Chondrocyte (in vitro differentiated cells): ENCODE measurements around the gene WDR49. TPM values are rescaled to one million over a fixed set of nuclear protein-coding genes. Genes with fewer than 3 reads are reported as not detected.

ENCODE experiments used
- DNase-seq: peaks from one replicate; pipeline ENCODE4 v3.0.0; 2021; ENCODE audit warnings: mixed read lengths, low spot score
- H3K27ac Mint-ChIP-seq: one replicate; pipeline ENCODE4 v1.8.0; 2021; ENCODE audit warnings: mild to moderate bottlenecking, moderate library complexity, mixed read lengths; ENCODE audit not compliant: unreplicated experiment
- H3K27me3 Mint-ChIP-seq: 2 replicates; pipeline ENCODE4 v1.8.0; 2021; ENCODE audit warnings: low read depth, mixed read lengths
- H3K36me3 Mint-ChIP-seq: 2 replicates; pipeline ENCODE4 v1.8.0; 2021; ENCODE audit warnings: low read depth, mixed read lengths
- H3K4me1 Mint-ChIP-seq: 2 replicates; pipeline ENCODE4 v1.8.0; 2021; ENCODE audit warnings: low read depth, mild to moderate bottlenecking, mixed read lengths
- H3K4me3 Mint-ChIP-seq: one replicate; pipeline ENCODE4 v1.8.0; 2021; ENCODE audit warnings: mild to moderate bottlenecking, moderate library complexity, mixed read lengths; ENCODE audit not compliant: unreplicated experiment
- H3K9me3 Mint-ChIP-seq: 2 replicates; pipeline ENCODE4 v1.8.0; 2021; ENCODE audit warnings: low read depth, mixed read lengths
- CTCF ChIP-seq: fragments of 200-600 bp; sonication (generic); IDR thresholded peaks from 2 replicates; pipeline ENCODE4 v1.5.0; 2021; ENCODE audit warnings: antibody characterized with exemption, mild to moderate bottlenecking, moderate library complexity
- total RNA-seq: library from RNA; stranded (reverse); gene quantifications from 3 replicates; pipeline ENCODE4 v1.2.1, GENCODE V29; 2021

The WDR49 gene
- total RNA-seq, 1 donor from 2014 or later, result not detected

GRCh38 chr3:167466966-167467365 lies 186.8 kb downstream of the WDR49 start:
- Mint-ChIP-seq H3K4me1 (no peaks in the 10 kb centered on the region), H3K27ac (no peak overlapping the region), H3K9me3 (no peaks in the 10 kb centered on the region), H3K27me3 (peaks cover 15% of the 10 kb centered on the region), H3K36me3 (no peaks in the 10 kb centered on the region), H3K4me3 (no peak overlapping the region)
- no peak for DNase-seq
- no peak for TF ChIP-seq CTCF

GRCh38 chr3:167456157-167456799 lies 197.5 kb downstream of the WDR49 start:
- Mint-ChIP-seq H3K4me3 (no peak overlapping the region), H3K4me1 (no peaks in the 10 kb centered on the region), H3K9me3 (no peaks in the 10 kb centered on the region), H3K36me3 (no peaks in the 10 kb centered on the region), H3K27me3 (peaks cover 4% of the 10 kb centered on the region), H3K27ac (no peak overlapping the region)
- no peak for DNase-seq
- no peak for TF ChIP-seq CTCF

DNA sequence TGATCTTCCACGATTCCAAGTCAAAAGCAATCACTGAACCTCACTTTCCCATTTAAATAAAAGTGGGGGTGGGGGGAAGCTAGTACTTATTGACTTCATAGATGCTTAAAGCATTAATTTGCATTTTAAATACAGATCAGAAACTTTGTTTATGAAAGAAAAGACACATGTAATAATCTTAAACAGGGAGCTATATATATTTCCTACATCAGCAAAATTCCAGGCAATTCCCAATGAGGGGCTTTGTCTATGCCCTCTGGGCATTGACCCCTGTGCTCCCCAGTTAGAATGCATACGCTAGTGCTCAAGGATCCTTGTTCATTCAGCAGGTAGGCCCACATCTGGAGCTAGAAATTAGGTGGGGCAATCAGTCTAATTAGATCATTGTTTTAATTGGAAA lies 199.9 kb downstream of the WDR49 start:
- Mint-ChIP-seq H3K36me3 (no peaks in the 10 kb centered on the region), H3K27ac (no peak overlapping the region), H3K27me3 (peaks cover 4% of the 10 kb centered on the region), H3K9me3 (no peaks in the 10 kb centered on the region), H3K4me3 (no peak overlapping the region), H3K4me1 (no peaks in the 10 kb centered on the region)
- DNase-seq, result no peak
- no peak for TF ChIP-seq CTCF

GRCh38 chr3:167451282-167451681 lies 202.5 kb downstream of the WDR49 start:
- Mint-ChIP-seq H3K27me3 (peaks cover 4% of the 10 kb centered on the region), H3K36me3 (no peaks in the 10 kb centered on the region), H3K4me1 (no peaks in the 10 kb centered on the region), H3K4me3 (no peak overlapping the region), H3K27ac (no peak overlapping the region), H3K9me3 (no peaks in the 10 kb centered on the region)
- TF ChIP-seq CTCF, result no peak
- no peak for DNase-seq

- Mint-ChIP-seq H3K36me3 (no peaks in the 10 kb centered on the region), H3K27me3 (peaks cover 6% of the 10 kb centered on the region), H3K4me3 (no peak overlapping the region), H3K27ac (no peak overlapping the region), H3K9me3 (no peaks in the 10 kb centered on the region), H3K4me1 (no peaks in the 10 kb centered on the region)
- no peak for TF ChIP-seq CTCF
- no peak for DNase-seq
These were observed 203.1 kb downstream of the WDR49 start for GRCh38 chr3:167450675-167451074.
